K562 (cell line): ENCODE measurements around the gene DPH7. TPM values are rescaled to one million over a fixed set of nuclear protein-coding genes. Genes with fewer than 3 reads are reported as not detected.

Experiments used
- ATF7 ChIP-seq: fragments of 450-650 bp; IDR thresholded peaks from 2 replicates; pipeline ENCODE4 v1.7.1; 2014; ENCODE audit warnings: mild to moderate bottlenecking, moderate library complexity
- GATA2 ChIP-seq: sonication (generic); formaldehyde crosslinking; IDR thresholded peaks from 2 replicates; pipeline ENCODE4 v1.4.0; 2020; ENCODE audit warnings: mild to moderate bottlenecking, missing genetic modification reagents
- MTA1 ChIP-seq: fragments of 450-650 bp; IDR thresholded peaks from 2 replicates; pipeline ENCODE4 v1.6.1; 2017; ENCODE audit warnings: borderline replicate concordance
- MYC ChIP-seq, 2 experiments: fragments of 250-450 bp in 1 of 2; sonication (Bioruptor Pico) in 1 of 2; IDR thresholded peaks; 2 replicates each; pipeline versions ENCODE4 v1.5.1 to v1.6.1; 2012 to 2021; ENCODE audit warnings: low read depth in 2 of 2, borderline replicate concordance in 1 of 2, improper control_type of control experiment in 1 of 2, low read length in 1 of 2, mild to moderate bottlenecking in 1 of 2, moderate library complexity in 1 of 2
- NR2C1 ChIP-seq, 2 experiments: fragments of 450-650 bp; IDR thresholded peaks; 2 replicates each; pipeline ENCODE4 v1.6.1; 2017; ENCODE audit warnings: mild to moderate bottlenecking in 2 of 2, antibody characterized with exemption in 1 of 2, inconsistent platforms in 1 of 2, missing compliant biosample characterization in 1 of 2, missing genetic modification characterization in 1 of 2
- SMAD1 ChIP-seq: fragments of 150-350 bp; IDR thresholded peaks from 2 replicates; pipeline ENCODE4 v1.6.1; 2014; ENCODE audit warnings: low read length, low read depth; ENCODE audit not compliant: partially characterized antibody
- SRSF9 ChIP-seq: fragments of 200-400 bp; formaldehyde crosslinking; IDR thresholded peaks from 2 replicates; pipeline ENCODE4 v1.6.1; 2017; ENCODE audit warnings: low read depth, low read length, borderline replicate concordance
- SUPT5H ChIP-seq: fragments of 450-650 bp; IDR thresholded peaks from 2 replicates; pipeline ENCODE4 v1.6.1; 2016
- TAF1 ChIP-seq: IDR thresholded peaks from 2 replicates; pipeline ENCODE4 v1.6.1; 2011; ENCODE audit warnings: mild to moderate bottlenecking, low read length, moderate library complexity; ENCODE audit not compliant: insufficient read depth, control insufficient read depth, severe bottlenecking; ENCODE audit errors: extremely low read depth
- TARDBP ChIP-seq: fragments of 450-650 bp; IDR thresholded peaks from 2 replicates; pipeline ENCODE4 v1.6.1; 2016
- TRIM28 ChIP-seq: fragments of 450-650 bp; IDR thresholded peaks from 2 replicates; pipeline ENCODE4 v1.6.1; 2017
- ZSCAN29 ChIP-seq: fragments of 450-650 bp; IDR thresholded peaks from 2 replicates; pipeline ENCODE4 v1.6.1; 2017
- polyA plus RNA-seq, 8 experiments: library from polyadenylated mRNA; depleted of rRNA in 4 of 8; stranded (reverse) in 5 of 8; unstranded in 3 of 8; fragments of >200 nt; fragmentation: Nextera tagmentation in 2 of 8; fragmentation: Illumina TruSeq in 1 of 8; extraction: Ambion mirVana in 2 of 8; extraction: Trizol in 1 of 8; gene quantifications; 2 replicates each; pipeline versions ENCODE4 v1.2.1 to v1.2.3, GENCODE V29; 2011 to 2014; ENCODE audit warnings: inconsistent platforms in 1 of 8, missing spikeins in 1 of 8
- total RNA-seq, 7 experiments: library from RNA; depleted of rRNA in 6 of 7; stranded (reverse); fragments of >200 nt in 6 of 7; fragmentation: Illumina TruSeq in 2 of 7; extraction: Trizol in 2 of 7; gene quantifications; 2 replicates each; pipeline versions ENCODE4 v1.2.1 to v1.2.3, GENCODE V29; 2011 to 2021; ENCODE audit warnings: low replicate concordance in 1 of 7
- TF ChIP-seq, protein P1 (sequence below), 2 experiments: IDR thresholded peaks in 1 of 2; conservative IDR thresholded peaks in 1 of 2; 2 replicates each; pipeline ENCODE4 v1.6.1; 2016; ENCODE audit warnings: low read depth in 2 of 2, mild to moderate bottlenecking in 1 of 2, missing compliant biosample characterization in 1 of 2, missing genetic modification characterization in 1 of 2, moderate library complexity in 1 of 2
- TF ChIP-seq, protein P2 (sequence below), 2 experiments: fragments of 450-650 bp; IDR thresholded peaks; 2 replicates each; pipeline ENCODE4 v1.6.1; 2016; ENCODE audit warnings: mild to moderate bottlenecking in 2 of 2, borderline replicate concordance in 1 of 2, low read depth in 1 of 2, moderate library complexity in 1 of 2

DPH7 gene
- total and polyA plus RNA-seq, 9 of the 15 experiments (the other 6 are each of a cell fraction or from before 2014, with no cell fraction given) = 13.9 to 68.6 (median 41.3) TPM

DNA sequence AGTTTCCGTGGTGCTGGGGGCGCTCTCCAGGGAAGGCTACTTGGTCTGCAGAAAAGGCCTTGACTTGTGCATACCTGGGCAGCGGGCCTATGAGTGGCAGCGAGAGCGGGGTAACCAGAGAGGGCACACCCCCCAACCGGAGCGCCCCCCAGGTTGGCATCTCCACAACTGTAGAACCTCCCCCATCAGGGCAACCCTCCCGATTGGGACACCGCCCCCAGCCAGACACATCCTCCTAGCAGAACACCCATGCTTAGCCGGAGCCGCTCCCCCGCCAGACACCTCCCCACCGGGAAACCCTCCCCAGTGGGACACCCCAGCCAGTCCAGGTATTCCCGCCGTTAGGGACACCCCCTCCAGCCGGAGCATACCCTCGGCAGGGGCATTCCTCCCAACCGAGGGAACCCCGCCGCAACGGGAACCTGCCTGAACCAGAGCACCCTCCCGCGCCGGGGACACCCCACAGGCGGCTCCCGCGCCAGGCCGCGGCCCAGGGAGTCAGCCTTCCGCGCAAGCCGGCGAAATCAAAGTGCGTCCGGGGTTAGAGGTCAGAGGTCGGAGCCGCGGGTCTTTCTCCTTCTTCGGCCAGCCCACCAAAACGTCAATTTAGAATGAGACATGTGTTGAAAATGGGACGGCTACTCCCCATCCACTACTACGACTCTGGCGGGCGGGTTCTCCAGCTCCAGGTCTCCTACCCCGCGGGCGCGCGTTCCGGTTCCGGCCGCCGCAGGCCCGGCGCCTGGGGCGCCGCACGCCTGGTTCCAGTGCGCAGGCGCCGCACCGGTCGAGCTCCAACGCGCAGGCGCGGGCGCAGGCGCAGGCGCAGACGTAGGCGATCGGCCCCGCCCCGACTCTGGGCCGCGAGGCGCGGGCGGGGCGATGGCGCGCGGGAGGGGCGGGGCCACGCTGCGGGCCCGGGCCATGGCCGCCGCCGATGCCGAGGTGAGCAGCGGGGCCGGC, 39.7 kb upstream of the DPH7 start, which contains the start of gene EHMT1 (continued):
- TF ChIP-seq TARDBP (no peak), TRIM28 (no peak), ATF7 (peak; percentile 85), SMAD1 (no peak), ZSCAN29 (no peak), MTA1 (peak; percentile 95), TAF1 (peak; percentile 59), SRSF9 (no peak), NR2C1 (IDR thresholded peaks at IDR 0.05) (peak; percentile 100), NR2C1 (tag; IDR thresholded peaks at IDR 0.05) (peak; percentile 100), SUPT5H (peak; percentile 80), MYC (IDR thresholded peaks at IDR 0.05; ENCODE audit: low read depth, low read length) (peak; percentile 79), MYC (CRISPR knock-in tag; IDR thresholded peaks at IDR 0.05; ENCODE audit: borderline replicate concordance, low read depth) (peak; percentile 89), GATA2 (no peak)
- TF ChIP-seq, protein P1, sequence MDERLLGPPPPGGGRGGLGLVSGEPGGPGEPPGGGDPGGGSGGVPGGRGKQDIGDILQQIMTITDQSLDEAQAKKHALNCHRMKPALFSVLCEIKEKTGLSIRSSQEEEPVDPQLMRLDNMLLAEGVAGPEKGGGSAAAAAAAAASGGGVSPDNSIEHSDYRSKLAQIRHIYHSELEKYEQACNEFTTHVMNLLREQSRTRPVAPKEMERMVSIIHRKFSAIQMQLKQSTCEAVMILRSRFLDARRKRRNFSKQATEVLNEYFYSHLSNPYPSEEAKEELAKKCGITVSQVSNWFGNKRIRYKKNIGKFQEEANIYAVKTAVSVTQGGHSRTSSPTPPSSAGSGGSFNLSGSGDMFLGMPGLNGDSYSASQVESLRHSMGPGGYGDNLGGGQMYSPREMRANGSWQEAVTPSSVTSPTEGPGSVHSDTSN (CRISPR knock-in tag; IDR thresholded peaks at IDR 0.05; ENCODE audit: low read depth) = no peak
- TF ChIP-seq, protein P1 (tag; conservative IDR thresholded peaks at IDR 0.05; ENCODE audit: low read depth) = no peak
- TF ChIP-seq, protein P2, sequence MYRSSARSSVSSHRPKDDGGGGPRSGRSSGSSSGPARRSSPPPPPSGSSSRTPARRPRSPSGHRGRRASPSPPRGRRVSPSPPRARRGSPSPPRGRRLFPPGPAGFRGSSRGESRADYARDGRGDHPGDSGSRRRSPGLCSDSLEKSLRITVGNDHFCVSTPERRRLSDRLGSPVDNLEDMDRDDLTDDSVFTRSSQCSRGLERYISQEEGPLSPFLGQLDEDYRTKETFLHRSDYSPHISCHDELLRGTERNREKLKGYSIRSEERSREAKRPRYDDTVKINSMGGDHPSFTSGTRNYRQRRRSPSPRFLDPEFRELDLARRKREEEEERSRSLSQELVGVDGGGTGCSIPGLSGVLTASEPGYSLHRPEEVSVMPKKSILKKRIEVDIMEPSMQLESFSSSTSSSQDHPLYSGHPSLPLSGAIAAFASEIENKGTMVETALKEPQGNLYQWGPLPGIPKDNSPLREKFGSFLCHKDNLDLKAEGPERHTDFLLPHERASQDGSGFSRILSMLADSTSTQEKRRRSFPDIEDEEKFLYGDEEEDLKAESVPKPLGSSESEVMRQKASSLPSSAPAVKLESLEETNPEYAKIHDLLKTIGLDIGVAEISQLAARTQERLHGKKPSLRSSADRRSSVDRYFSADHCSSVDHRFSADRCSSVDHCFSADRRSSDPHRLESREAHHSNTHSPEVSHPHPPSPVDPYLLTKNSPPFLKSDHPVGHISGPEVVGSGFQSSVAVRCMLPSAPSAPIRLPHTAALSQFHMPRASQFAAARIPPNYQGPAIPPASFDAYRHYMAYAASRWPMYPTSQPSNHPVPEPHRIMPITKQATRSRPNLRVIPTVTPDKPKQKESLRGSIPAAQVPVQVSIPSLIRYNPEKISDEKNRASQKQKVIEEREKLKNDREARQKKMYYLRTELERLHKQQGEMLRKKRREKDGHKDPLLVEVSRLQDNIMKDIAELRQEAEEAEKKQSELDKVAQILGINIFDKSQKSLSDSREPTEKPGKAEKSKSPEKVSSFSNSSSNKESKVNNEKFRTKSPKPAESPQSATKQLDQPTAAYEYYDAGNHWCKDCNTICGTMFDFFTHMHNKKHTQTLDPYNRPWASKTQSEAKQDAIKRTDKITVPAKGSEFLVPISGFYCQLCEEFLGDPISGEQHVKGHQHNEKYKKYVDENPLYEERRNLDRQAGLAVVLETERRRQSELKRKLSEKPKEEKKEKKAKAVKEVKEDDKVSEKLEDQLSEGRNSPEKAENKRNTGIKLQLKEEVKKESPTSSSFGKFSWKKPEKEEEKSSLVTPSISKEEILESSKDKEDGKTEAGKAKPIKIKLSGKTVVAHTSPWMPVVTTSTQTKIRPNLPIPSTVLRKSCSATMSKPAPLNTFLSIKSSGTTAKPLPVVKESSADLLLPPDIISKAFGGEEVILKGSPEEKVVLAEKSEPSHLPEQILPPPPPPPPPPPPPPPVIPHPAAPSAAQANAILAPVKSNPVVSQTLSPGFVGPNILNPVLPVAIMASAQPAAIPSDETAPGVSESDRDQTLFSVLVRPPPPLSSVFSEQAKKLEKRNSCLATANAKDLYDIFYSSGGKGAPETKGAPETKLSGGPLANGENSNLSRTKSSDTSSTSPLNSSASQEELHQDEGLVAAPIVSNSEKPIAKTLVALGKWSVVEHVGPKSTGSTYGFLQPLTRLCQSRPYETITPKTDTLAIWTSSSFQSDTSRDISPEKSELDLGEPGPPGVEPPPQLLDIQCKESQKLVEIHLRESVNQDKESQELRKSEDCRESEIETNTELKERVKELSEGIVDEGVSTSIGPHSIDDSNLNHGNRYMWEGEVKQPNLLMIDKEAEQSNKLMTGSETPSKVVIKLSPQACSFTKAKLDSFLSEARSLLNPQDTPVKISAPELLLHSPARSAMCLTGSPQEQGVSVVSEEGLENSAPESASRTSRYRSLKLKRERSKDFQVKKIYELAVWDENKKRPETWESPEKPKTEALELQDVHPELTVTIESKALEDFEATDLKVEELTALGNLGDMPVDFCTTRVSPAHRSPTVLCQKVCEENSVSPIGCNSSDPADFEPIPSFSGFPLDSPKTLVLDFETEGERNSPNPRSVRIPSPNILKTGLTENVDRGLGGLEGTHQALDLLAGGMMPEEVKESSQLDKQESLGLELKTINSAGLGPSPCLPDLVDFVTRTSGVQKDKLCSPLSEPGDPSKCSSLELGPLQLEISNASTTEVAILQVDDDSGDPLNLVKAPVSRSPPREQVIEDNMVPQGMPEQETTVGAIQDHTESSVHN (IDR thresholded peaks at IDR 0.05; ENCODE audit: borderline replicate concordance in 1 of 2, low read depth in 1 of 2) = no peak
